Measurements from ENCODE around the gene C1QBP. TPM values are rescaled to one million over a fixed set of nuclear protein-coding genes. Genes with fewer than 3 reads are reported as not detected.

The C1QBP gene
- total and polyA plus RNA-seq, 4 donors: 94.9 to 123 (median 112) TPM

GRCh38 chr17:5473906-5474305 is 35.0 kb upstream of the C1QBP start:
- Histone ChIP-seq H3K36me3 (ENCODE audit: control insufficient read depth in 4 of 4, insufficient read depth in 3 of 4, low read depth in 1 of 4, low read length in 3 of 4) (peaks cover 11 to 55% (median 44%) of the 10 kb centered on the region in 4 donors), H3K9me3 (ENCODE audit: control insufficient read depth in 4 of 4, low read length in 3 of 4) (no peaks in the 10 kb centered on the region), H3K27ac (ENCODE audit: low read depth in 1 of 2, low read length in 2 of 2) (no peak overlapping the region), H3K9ac (ENCODE audit: low read depth in 1 of 2, low read length in 2 of 2) (no peak overlapping the region), H3K27me3 (ENCODE audit: control insufficient read depth in 4 of 4, insufficient read depth in 4 of 4, low read length in 3 of 4) (no peaks in the 10 kb centered on the region), H3K4me1 (ENCODE audit: control insufficient read depth in 4 of 4, insufficient read depth in 4 of 4, low read length in 3 of 4) (no peaks in the 10 kb centered on the region), H3K4me3 (ENCODE audit: low read depth in 1 of 3, low read length in 3 of 3) (no peak overlapping the region)
- DNase-seq (ENCODE audit: low spot score): no peak
- WGBS: 96% methylated on average over 2 of the region's 2 CpGs
- TF ChIP-seq CTCF (IDR thresholded peaks at IDR 0.05; ENCODE audit: low read depth, low read length, missing input control): no peak
- no peak for TF ChIP-seq NR2F2 (IDR thresholded peaks at IDR 0.05)
- TF ChIP-seq EGR1 (IDR thresholded peaks at IDR 0.05; ENCODE audit: low read depth in 2 of 2): no peak
- TF ChIP-seq GABPA (IDR thresholded peaks at IDR 0.05 in 1 of 2, conservative IDR thresholded peaks at IDR 0.05 in 1 of 2): no peak
- TF ChIP-seq TAF1 (conservative IDR thresholded peaks at IDR 0.05): no peak
- TF ChIP-seq FOXA2 (IDR thresholded peaks at IDR 0.05): no peak
- TF ChIP-seq RXRA (IDR thresholded peaks at IDR 0.05): no peak
- TF ChIP-seq, protein P1, sequence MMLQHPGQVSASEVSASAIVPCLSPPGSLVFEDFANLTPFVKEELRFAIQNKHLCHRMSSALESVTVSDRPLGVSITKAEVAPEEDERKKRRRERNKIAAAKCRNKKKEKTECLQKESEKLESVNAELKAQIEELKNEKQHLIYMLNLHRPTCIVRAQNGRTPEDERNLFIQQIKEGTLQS (IDR thresholded peaks at IDR 0.05): no peak
- no peak for TF ChIP-seq YY1 (IDR thresholded peaks at IDR 0.05)

GRCh38 chr17:5472511-5472910 is 33.6 kb upstream of the C1QBP start:
- no peak overlapping the region for H3K27ac ChIP-seq (ENCODE audit: low read depth in 1 of 2, low read length in 2 of 2)
- H3K27me3 ChIP-seq (ENCODE audit: control insufficient read depth in 4 of 4, insufficient read depth in 4 of 4, low read length in 3 of 4): no peaks in the 10 kb centered on the region
- peaks cover 6 to 41% (median 30%) of the 10 kb centered on the region in 4 donors for H3K36me3 ChIP-seq (ENCODE audit: control insufficient read depth in 4 of 4, insufficient read depth in 3 of 4, low read depth in 1 of 4, low read length in 3 of 4)
- H3K4me1 ChIP-seq (ENCODE audit: control insufficient read depth in 4 of 4, insufficient read depth in 4 of 4, low read length in 3 of 4): peaks cover 0 to 9% (median 4%) of the 10 kb centered on the region in 4 donors
- 93% methylated on average over 3 of the region's 3 CpGs for WGBS
- TF ChIP-seq EGR1 (IDR thresholded peaks at IDR 0.05; ENCODE audit: low read depth in 2 of 2): no peak
- TF ChIP-seq YY1 (IDR thresholded peaks at IDR 0.05): no peak
- TF ChIP-seq JUND (IDR thresholded peaks at IDR 0.05): no peak
- no peak for TF ChIP-seq CTCF (IDR thresholded peaks at IDR 0.05; ENCODE audit: low read depth, low read length, missing input control)
- TF ChIP-seq, protein P2, sequence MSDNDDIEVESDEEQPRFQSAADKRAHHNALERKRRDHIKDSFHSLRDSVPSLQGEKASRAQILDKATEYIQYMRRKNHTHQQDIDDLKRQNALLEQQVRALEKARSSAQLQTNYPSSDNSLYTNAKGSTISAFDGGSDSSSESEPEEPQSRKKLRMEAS (IDR thresholded peaks at IDR 0.05): no peak
- TF ChIP-seq RAD21 (IDR thresholded peaks at IDR 0.05): no peak
- TF ChIP-seq FOXA1 (IDR thresholded peaks at IDR 0.05): no peak
- no peak for TF ChIP-seq HNF4A (conservative IDR thresholded peaks at IDR 0.05)
- TF ChIP-seq REST (IDR thresholded peaks at IDR 0.05): no peak
- no peak for TF ChIP-seq HNF4G (IDR thresholded peaks at IDR 0.05)
- TF ChIP-seq FOXA2 (IDR thresholded peaks at IDR 0.05): no peak
- no peak for TF ChIP-seq NR2F2 (IDR thresholded peaks at IDR 0.05)
- no peak for TF ChIP-seq SP1 (IDR thresholded peaks at IDR 0.05)
- TF ChIP-seq TAF1 (conservative IDR thresholded peaks at IDR 0.05): no peak
- no peak for TF ChIP-seq RXRA (IDR thresholded peaks at IDR 0.05)
- H3K9ac ChIP-seq (ENCODE audit: low read depth in 1 of 2, low read length in 2 of 2): no peak overlapping the region
- H3K4me3 ChIP-seq (ENCODE audit: low read depth in 1 of 3, low read length in 3 of 3): no peak overlapping the region
- no peaks in the 10 kb centered on the region for H3K9me3 ChIP-seq (ENCODE audit: control insufficient read depth in 4 of 4, low read length in 3 of 4)
- DNase-seq (ENCODE audit: low spot score): no peak
